CD4-positive, alpha-beta T cell treated with Interleukin-21 for 1 hour (primary cell): ENCODE data around the gene DCAF15.
"Not testable (repeated sequence)": the region's sequence is repeated elsewhere in the genome, so short reads cannot be mapped to it uniquely, and the experiment has no call there.

Experiments used
- DNase-seq: peaks from one replicate; pipeline ENCODE4 v3.0.0-alpha.2; 2020

Gene DCAF15

DNA sequence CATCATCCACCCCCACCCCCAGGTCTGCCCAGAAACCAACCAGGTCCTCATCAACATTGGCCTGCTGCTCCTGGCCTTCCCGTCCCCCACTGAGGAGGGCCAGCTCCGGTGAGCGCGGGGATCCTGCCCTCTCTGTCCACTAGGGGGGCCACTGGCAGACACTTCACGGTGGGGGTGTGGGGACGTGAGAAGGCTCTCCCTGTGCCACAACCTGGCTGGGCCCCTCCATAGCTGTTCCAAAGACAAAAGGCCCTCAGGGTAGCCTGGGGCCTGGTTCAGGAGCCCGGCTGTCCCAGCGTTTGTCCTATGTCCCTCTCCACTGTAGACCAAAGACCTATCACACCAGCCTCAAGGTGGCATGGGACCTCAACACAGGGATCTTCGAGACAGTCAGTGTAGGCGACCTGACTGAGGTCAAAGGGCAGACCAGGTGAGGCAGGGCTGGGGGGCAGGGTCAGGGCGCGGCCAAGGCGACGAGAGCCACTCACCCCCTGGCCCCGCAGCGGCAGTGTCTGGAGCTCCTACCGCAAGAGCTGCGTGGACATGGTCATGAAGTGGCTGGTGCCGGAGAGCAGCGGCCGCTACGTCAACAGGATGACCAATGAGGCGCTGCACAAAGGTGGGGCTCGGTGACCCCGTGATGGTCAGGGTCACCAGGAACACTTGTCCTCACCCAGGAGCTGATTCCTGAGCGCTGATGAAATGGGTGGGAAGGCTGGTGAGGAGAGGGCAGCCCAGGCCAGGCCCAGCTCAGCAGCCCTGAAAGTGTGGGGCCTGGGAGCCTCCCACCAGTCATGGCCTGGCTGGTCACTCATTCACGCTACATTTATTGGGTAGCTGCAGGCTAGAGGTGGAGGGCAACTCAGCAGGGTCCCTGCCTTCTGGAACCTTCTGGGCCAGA lies 7.9 kb downstream of the DCAF15 start:
- DNase-seq, result peak; percentile 35

GRCh38 chr19:13960863-13961784 lies 8.8 kb downstream of the DCAF15 start:
- no peak for DNase-seq

GRCh38 chr19:13961826-13962698 lies 9.8 kb downstream of the DCAF15 start:
- DNase-seq, result no peak

- no peak for DNase-seq
Observed at GRCh38 chr19:13962699-13963602, 10.6 kb downstream of the DCAF15 start.

GRCh38 chr19:13963603-13964105 lies 11.3 kb downstream of the DCAF15 start:
- DNase-seq, result no peak

DNA sequence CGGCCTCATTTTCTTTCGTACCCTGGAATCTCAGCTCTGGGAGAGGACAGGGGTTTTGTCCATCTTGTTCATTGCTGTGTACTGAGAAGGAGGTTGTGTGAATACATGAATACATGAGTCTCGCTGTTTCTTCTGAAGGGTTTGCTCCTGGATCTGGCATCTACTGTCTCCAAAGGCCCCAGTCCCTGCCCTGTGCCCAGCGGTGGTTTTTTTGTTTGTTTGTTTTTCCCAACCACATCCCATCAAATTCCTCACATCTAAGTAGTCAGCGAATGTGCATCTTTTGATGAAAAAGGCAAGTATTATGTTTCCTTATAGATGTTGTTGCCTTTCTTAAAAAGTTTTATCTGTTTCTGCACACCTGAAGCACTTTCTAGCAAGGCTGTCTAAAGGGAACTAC lies 12.5 kb downstream of the DCAF15 start:
- DNase-seq, result no peak

DNA sequence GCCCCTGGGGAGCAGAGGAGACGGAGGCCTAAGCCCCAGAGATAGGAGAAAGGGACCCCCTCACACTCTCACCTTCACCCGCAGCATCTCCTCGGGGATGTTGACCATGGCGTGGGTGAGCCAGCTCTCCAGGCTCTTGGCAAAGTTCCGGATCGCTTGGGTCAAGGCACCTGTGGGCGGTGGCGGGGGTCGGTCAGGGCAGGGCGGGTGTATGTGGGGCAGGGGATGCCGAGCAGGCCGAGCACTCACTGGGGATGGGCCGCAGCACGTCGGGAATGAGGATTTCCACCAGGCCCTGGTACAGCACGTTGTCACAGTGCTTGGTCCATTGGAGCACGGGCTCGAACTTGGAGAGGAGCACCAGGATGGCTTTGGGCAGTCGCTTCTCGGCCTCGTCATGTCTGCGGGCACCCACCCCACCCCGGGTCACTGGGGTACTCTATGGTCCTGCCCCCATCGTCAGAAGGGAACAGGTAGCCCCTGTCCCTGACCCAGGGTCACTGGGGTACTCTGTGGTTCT lies 13.1 kb downstream of the DCAF15 start:
- no peak for DNase-seq

DNA sequence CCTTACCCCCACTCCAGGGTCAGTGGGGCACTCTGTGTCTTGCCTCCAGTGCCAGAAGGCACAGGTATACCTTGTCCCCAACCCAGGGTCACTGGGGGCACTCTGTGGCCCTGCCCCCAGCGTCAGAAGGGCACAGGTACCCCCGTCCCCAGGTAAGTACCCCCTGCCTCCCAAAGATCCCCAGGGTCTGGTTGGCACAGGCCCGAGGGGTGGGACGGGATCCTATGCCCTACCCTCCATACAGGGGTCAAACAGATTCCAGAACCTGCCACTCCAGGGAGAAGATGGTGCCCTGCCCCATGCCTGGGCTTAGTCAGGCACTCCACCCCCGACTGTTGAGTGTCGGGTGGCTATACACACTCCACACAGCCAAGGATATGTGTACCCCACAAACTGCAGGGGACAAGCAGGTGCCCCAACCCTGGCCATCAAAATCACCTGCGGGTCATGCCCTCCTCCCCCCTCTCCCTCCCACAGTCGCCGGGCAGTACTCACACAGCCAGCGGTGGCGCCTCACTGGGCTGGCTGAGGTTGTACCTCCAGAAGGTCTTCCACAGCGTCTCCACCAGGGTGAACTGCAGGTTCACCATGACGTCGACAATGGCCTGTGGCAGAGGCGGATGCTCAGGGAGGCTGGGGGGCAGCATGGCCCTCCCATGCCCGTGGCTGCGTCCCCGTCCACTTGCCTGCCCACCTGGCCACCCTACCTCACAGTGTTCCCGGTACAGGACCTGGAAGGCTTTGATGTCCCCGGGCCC lies 13.8 kb downstream of the DCAF15 start:
- no peak for DNase-seq

- DNase-seq, result no peak
Observed at GRCh38 chr19:13966684-13967128, 14.4 kb downstream of the DCAF15 start.

DNA sequence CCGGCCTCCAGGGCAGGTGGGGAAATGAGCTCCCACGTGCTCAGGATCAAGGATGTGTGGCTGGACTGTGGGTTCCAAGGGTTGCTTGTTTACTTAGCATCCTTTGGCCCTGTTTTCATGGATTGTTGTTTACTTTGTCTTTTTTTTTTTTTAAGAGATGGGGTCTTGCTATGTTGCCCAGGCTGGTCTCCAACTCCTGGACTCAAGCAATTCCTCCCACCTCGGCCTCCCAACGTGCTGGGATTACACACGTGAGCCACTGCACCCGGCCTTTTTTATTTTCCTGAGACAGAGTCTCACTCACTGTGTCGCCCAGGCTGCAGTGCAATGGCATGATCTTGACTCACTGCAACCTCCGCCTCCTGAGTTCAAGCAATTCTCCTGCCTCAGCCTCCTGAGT lies 14.9 kb downstream of the DCAF15 start:
- not testable (repeated sequence) for DNase-seq

GRCh38 chr19:13968383-13968935 lies 16.1 kb downstream of the DCAF15 start:
- DNase-seq, result no peak

DNA sequence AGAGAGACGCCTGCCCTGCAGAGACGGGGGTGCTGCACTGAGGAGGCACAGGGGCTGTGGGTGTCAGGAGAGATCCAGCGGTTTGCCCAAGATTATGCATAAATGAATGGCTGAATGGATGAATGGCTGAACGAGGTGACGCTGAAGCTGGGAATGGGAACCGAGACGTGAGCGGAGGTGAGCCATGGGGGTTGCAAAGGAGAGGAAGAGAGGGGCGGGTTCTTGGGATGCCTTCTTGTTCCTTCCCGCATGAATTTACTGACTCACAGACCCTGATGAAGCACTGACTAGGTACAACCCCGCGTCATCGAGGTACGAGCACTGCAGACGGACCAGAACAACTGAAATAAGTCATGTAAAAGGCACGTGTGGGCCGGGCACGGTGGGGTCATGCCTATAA lies 16.7 kb downstream of the DCAF15 start:
- DNase-seq, result no peak

GRCh38 chr19:13969897-13970296 lies 17.6 kb downstream of the DCAF15 start:
- DNase-seq, result no peak

DNA sequence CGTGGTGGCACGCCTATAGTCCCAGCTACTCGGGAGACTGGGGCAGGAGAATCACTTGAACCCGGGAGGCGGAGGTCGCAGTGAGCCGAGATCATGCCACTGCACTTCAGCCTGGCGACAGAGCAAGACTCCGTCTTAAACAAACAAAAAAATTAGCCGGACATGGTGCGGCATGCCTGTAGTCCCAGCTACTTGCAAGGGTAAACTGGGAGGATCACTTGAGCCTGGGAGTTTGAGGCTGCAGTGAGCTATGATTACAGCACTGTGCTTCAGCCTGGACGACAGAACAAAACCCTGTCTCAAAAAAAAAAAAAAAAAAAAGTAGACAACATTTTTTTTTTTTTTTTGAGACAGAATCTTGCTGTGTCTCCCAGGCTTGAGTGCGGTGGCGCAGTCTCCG lies 19.6 kb downstream of the DCAF15 start:
- DNase-seq, result not testable (repeated sequence)

GRCh38 chr19:13972368-13973155 lies 20.3 kb downstream of the DCAF15 start:
- DNase-seq, result no peak

DNA sequence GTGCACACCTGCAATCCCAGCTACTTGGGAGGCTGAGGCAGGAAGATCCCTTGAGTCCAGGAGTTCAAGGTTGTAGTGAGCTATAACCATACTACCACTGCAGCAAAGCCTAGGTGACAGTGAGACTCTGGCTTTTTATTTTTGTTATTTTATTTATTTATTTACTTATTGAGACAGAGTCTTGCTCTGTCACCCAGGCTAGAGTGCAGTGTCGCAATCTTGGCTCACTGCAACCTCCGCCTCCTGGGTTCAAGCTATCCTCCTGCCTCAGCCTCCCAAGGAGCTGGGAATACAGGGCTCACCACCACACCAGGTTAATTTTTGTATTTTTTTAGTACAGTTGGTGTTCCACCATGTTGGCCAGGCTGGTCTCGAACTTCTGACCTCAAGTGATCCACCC lies 21.2 kb downstream of the DCAF15 start:
- not testable (repeated sequence) for DNase-seq

DNA sequence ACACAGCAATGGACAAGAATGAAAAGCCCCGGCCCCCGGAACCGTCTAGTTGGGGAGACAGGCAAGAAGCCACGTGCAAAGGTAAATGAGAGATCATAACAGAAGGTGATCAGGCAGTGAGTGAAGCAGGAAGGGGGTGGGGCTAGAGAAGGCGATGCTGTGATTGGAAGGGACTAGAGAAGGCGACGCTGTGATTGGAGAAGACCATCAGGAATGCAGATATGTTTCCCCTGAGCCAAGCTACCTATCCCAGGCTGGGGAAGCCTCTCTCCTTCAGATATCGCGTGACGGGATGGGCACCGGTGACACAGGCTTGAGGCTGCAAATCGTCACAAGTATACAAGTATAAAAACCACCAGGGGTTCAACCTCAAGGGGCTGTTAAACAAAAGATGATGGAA lies 21.8 kb downstream of the DCAF15 start:
- DNase-seq, result peak; percentile 55

DNA sequence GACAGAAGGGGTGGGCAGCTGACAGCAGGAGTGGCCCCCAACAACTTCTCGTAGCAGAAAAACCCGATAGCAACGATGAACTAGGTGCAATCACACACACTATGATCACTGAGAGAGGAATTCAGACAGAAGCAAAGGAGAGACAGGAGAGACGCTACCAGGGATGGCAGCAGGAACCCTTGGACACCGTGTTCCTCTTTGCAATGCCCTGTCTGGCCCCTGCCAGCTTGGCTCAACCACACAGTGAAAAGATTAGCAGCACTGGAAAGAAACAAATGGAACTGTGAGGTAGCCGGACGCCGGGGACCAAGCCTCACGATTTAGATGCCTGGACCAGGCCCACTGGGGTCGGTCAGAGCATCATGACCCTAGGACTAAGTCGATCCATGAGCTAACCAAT lies 23.6 kb downstream of the DCAF15 start:
- DNase-seq, result no peak

DNA sequence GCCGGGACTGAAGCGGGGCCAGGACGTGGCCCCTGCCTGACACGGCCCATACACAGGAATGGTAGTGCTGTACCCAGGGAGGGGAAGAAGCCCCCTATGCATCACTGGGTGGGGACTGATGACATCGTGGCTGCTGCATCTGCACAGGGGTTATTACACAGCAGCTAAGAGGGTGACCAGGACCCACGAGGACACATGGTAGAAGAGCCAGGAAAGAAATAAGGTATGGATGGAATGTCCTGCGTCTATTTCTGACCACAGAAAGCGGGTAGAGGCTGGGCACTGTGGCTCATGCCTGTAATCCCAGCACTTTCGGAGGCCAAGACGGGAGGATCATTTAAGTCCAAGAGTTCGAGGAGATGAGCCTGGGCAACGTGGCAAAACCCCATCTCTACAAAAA lies 24.1 kb downstream of the DCAF15 start:
- DNase-seq, result no peak
